ENCODE results near the gene ZFP3.

GRCh38 chr17:5034063-5034462 lies 44.2 kb upstream of the ZFP3 start:
- TF ChIP-seq CTCF (IDR thresholded peaks at IDR 0.05; ENCODE audit: borderline replicate concordance, extremely low read depth, low read length, poor library complexity, severe bottlenecking) (no peak), EZH2 (IDR thresholded peaks at IDR 0.05; ENCODE audit: borderline replicate concordance, low read depth, low read length, severe bottlenecking) (no peak)

Data from DND-41 (cell line).